Measurements from ENCODE around the gene AP1M1.

AP1M1 gene

GRCh38 chr19:16199275-16199932 is 1.7 kb downstream of the AP1M1 start:
- H2AK5ac ChIP-seq (ENCODE audit: low read length): no peak overlapping the region
- H3K36me3 ChIP-seq (ENCODE audit: control insufficient read depth, insufficient read depth, low read length): no peaks in the 10 kb centered on the region
- no peak overlapping the region for H3K4ac ChIP-seq (ENCODE audit: low read depth, low read length)
- no peak overlapping the region for H3K4me2 ChIP-seq (ENCODE audit: low read length)
- peaks cover 10% of the 10 kb centered on the region for H3K79me1 ChIP-seq (ENCODE audit: low read length)
- no peak overlapping the region for H4K8ac ChIP-seq (ENCODE audit: low read depth, low read length)
- H3K79me2 ChIP-seq (ENCODE audit: control insufficient read depth, insufficient read depth, low read length): peaks cover 4% of the 10 kb centered on the region
- no peak overlapping the region for H2BK5ac ChIP-seq (ENCODE audit: low read length)
- no peak overlapping the region for H2BK15ac ChIP-seq (replicated peaks; ENCODE audit: low read depth)
- no peak overlapping the region for H3K9ac ChIP-seq (ENCODE audit: low read length)
- no peaks in the 10 kb centered on the region for H3K27me3 ChIP-seq (ENCODE audit: insufficient read depth, low read length, poor library complexity)
- peaks cover 3% of the 10 kb centered on the region for H3K4me1 ChIP-seq (ENCODE audit: control insufficient read depth, low read depth, low read length)
- H4K5ac ChIP-seq (ENCODE audit: low read length): no peak overlapping the region
- H3K18ac ChIP-seq (ENCODE audit: low read length): no peak overlapping the region
- H3K27ac ChIP-seq (ENCODE audit: low read depth, low read length): no peak overlapping the region
- WGBS (ENCODE audit: extremely low coverage, insufficient coverage, low lambda C conversion rate): no CpG with 5 or more reads among the region's 9 CpGs
- H3K4me3 ChIP-seq (ENCODE audit: low read length): no peak overlapping the region
- no peak overlapping the region for H3K23ac ChIP-seq (ENCODE audit: low read length)
- H3K56ac ChIP-seq (ENCODE audit: low read length): no peak overlapping the region
- no peak for DNase-seq
- H2BK120ac ChIP-seq (ENCODE audit: low read depth, low read length): no peak overlapping the region

GRCh38 chr19:16200038-16201010 is 2.6 kb downstream of the AP1M1 start:
- no CpG with 5 or more reads among the region's 20 CpGs for WGBS (ENCODE audit: extremely low coverage, insufficient coverage, low lambda C conversion rate)
- Histone ChIP-seq H4K8ac (ENCODE audit: low read depth, low read length) (no peak overlapping the region), H3K56ac (ENCODE audit: low read length) (no peak overlapping the region), H4K5ac (ENCODE audit: low read length) (no peak overlapping the region), H3K9ac (ENCODE audit: low read length) (no peak overlapping the region), H2BK120ac (ENCODE audit: low read depth, low read length) (no peak overlapping the region), H2BK15ac (replicated peaks; ENCODE audit: low read depth) (no peak overlapping the region), H3K36me3 (ENCODE audit: control insufficient read depth, insufficient read depth, low read length) (no peaks in the 10 kb centered on the region), H3K27me3 (ENCODE audit: insufficient read depth, low read length, poor library complexity) (no peaks in the 10 kb centered on the region), H3K27ac (ENCODE audit: low read depth, low read length) (no peak overlapping the region), H2AK5ac (ENCODE audit: low read length) (no peak overlapping the region), H3K4me1 (ENCODE audit: control insufficient read depth, low read depth, low read length) (peaks cover 3% of the 10 kb centered on the region), H3K79me1 (ENCODE audit: low read length) (peaks cover 10% of the 10 kb centered on the region), H3K18ac (ENCODE audit: low read length) (no peak overlapping the region), H2BK5ac (ENCODE audit: low read length) (no peak overlapping the region), H3K4me2 (ENCODE audit: low read length) (no peak overlapping the region), H3K23ac (ENCODE audit: low read length) (no peak overlapping the region), H3K4ac (ENCODE audit: low read depth, low read length) (no peak overlapping the region), H3K79me2 (ENCODE audit: control insufficient read depth, insufficient read depth, low read length) (peaks cover 4% of the 10 kb centered on the region), H3K4me3 (ENCODE audit: low read length) (no peak overlapping the region)
- DNase-seq: peak; percentile 31

GRCh38 chr19:16201011-16201391 is 3.3 kb downstream of the AP1M1 start:
- no peaks in the 10 kb centered on the region for H3K36me3 ChIP-seq (ENCODE audit: control insufficient read depth, insufficient read depth, low read length)
- no peak overlapping the region for H3K23ac ChIP-seq (ENCODE audit: low read length)
- peaks cover 4% of the 10 kb centered on the region for H3K79me2 ChIP-seq (ENCODE audit: control insufficient read depth, insufficient read depth, low read length)
- no peak overlapping the region for H2AK5ac ChIP-seq (ENCODE audit: low read length)
- H3K18ac ChIP-seq (ENCODE audit: low read length): no peak overlapping the region
- no peak overlapping the region for H2BK120ac ChIP-seq (ENCODE audit: low read depth, low read length)
- no peak overlapping the region for H3K4me2 ChIP-seq (ENCODE audit: low read length)
- no peak overlapping the region for H3K27ac ChIP-seq (ENCODE audit: low read depth, low read length)
- H3K9ac ChIP-seq (ENCODE audit: low read length): no peak overlapping the region
- H2BK15ac ChIP-seq (replicated peaks; ENCODE audit: low read depth): no peak overlapping the region
- H3K4me1 ChIP-seq (ENCODE audit: control insufficient read depth, low read depth, low read length): peaks cover 3% of the 10 kb centered on the region
- H3K56ac ChIP-seq (ENCODE audit: low read length): no peak overlapping the region
- DNase-seq: no peak
- WGBS (ENCODE audit: extremely low coverage, insufficient coverage, low lambda C conversion rate): no CpG with 5 or more reads among the region's 4 CpGs
- no peak overlapping the region for H4K8ac ChIP-seq (ENCODE audit: low read depth, low read length)
- H3K27me3 ChIP-seq (ENCODE audit: insufficient read depth, low read length, poor library complexity): no peaks in the 10 kb centered on the region
- H4K5ac ChIP-seq (ENCODE audit: low read length): no peak overlapping the region
- peaks cover 10% of the 10 kb centered on the region for H3K79me1 ChIP-seq (ENCODE audit: low read length)
- H3K4me3 ChIP-seq (ENCODE audit: low read length): no peak overlapping the region
- no peak overlapping the region for H2BK5ac ChIP-seq (ENCODE audit: low read length)
- H3K4ac ChIP-seq (ENCODE audit: low read depth, low read length): no peak overlapping the region

GRCh38 chr19:16202320-16203255 is 4.9 kb downstream of the AP1M1 start:
- H3K4me3 ChIP-seq (ENCODE audit: low read length): no peak overlapping the region
- H2BK5ac ChIP-seq (ENCODE audit: low read length): no peak overlapping the region
- H4K5ac ChIP-seq (ENCODE audit: low read length): no peak overlapping the region
- H3K9ac ChIP-seq (ENCODE audit: low read length): no peak overlapping the region
- H2BK120ac ChIP-seq (ENCODE audit: low read depth, low read length): no peak overlapping the region
- DNase-seq: no peak
- peaks cover 10% of the 10 kb centered on the region for H3K79me1 ChIP-seq (ENCODE audit: low read length)
- no peak overlapping the region for H2BK15ac ChIP-seq (replicated peaks; ENCODE audit: low read depth)
- H3K23ac ChIP-seq (ENCODE audit: low read length): no peak overlapping the region
- no peak overlapping the region for H3K56ac ChIP-seq (ENCODE audit: low read length)
- no peaks in the 10 kb centered on the region for H3K36me3 ChIP-seq (ENCODE audit: control insufficient read depth, insufficient read depth, low read length)
- no peak overlapping the region for H3K4ac ChIP-seq (ENCODE audit: low read depth, low read length)
- H3K79me2 ChIP-seq (ENCODE audit: control insufficient read depth, insufficient read depth, low read length): peaks cover 4% of the 10 kb centered on the region
- H3K4me1 ChIP-seq (ENCODE audit: control insufficient read depth, low read depth, low read length): peaks cover 3% of the 10 kb centered on the region
- no peak overlapping the region for H3K4me2 ChIP-seq (ENCODE audit: low read length)
- no peak overlapping the region for H2AK5ac ChIP-seq (ENCODE audit: low read length)
- H3K18ac ChIP-seq (ENCODE audit: low read length): no peak overlapping the region
- no peak overlapping the region for H4K8ac ChIP-seq (ENCODE audit: low read depth, low read length)
- WGBS (ENCODE audit: extremely low coverage, insufficient coverage, low lambda C conversion rate): no CpG with 5 or more reads among the region's 22 CpGs
- H3K27me3 ChIP-seq (ENCODE audit: insufficient read depth, low read length, poor library complexity): no peaks in the 10 kb centered on the region
- no peak overlapping the region for H3K27ac ChIP-seq (ENCODE audit: low read depth, low read length)

GRCh38 chr19:16203256-16204004 is 5.7 kb downstream of the AP1M1 start:
- WGBS (ENCODE audit: extremely low coverage, insufficient coverage, low lambda C conversion rate): no CpG with 5 or more reads among the region's 19 CpGs

More at GRCh38 chr19:16203256-16204004, 5.7 kb downstream of the AP1M1 start:
- no peak overlapping the region for H2AK5ac ChIP-seq (ENCODE audit: low read length)
- H3K23ac ChIP-seq (ENCODE audit: low read length): no peak overlapping the region
- no peak overlapping the region for H2BK15ac ChIP-seq (replicated peaks; ENCODE audit: low read depth)
- no peak overlapping the region for H2BK120ac ChIP-seq (ENCODE audit: low read depth, low read length)
- peaks cover 2% of the 10 kb centered on the region for H3K79me2 ChIP-seq (ENCODE audit: control insufficient read depth, insufficient read depth, low read length)
- no peak for DNase-seq
- no peaks in the 10 kb centered on the region for H3K36me3 ChIP-seq (ENCODE audit: control insufficient read depth, insufficient read depth, low read length)
- H3K27ac ChIP-seq (ENCODE audit: low read depth, low read length): no peak overlapping the region
- peaks cover 8% of the 10 kb centered on the region for H3K79me1 ChIP-seq (ENCODE audit: low read length)
- no peak overlapping the region for H3K18ac ChIP-seq (ENCODE audit: low read length)
- H3K4ac ChIP-seq (ENCODE audit: low read depth, low read length): no peak overlapping the region
- no peak overlapping the region for H3K4me2 ChIP-seq (ENCODE audit: low read length)
- H4K8ac ChIP-seq (ENCODE audit: low read depth, low read length): no peak overlapping the region
- no peak overlapping the region for H3K4me3 ChIP-seq (ENCODE audit: low read length)
- no peak overlapping the region for H4K5ac ChIP-seq (ENCODE audit: low read length)
- H3K27me3 ChIP-seq (ENCODE audit: insufficient read depth, low read length, poor library complexity): no peaks in the 10 kb centered on the region
- no peak overlapping the region for H2BK5ac ChIP-seq (ENCODE audit: low read length)
- H3K9ac ChIP-seq (ENCODE audit: low read length): no peak overlapping the region
- peaks cover 1% of the 10 kb centered on the region for H3K4me1 ChIP-seq (ENCODE audit: control insufficient read depth, low read depth, low read length)
- no peak overlapping the region for H3K56ac ChIP-seq (ENCODE audit: low read length)
